Panc1 (cell line): ENCODE measurements around the gene PEF1.

Experiments used
- POLR2AphosphoS5 ChIP-seq: IDR thresholded peaks from 2 replicates; pipeline ENCODE4 v1.6.1; 2012; ENCODE audit warnings: mild to moderate bottlenecking, low read depth, low read length, moderate library complexity
- SIN3A ChIP-seq: IDR thresholded peaks from 2 replicates; pipeline ENCODE4 v1.6.1; 2012; ENCODE audit warnings: low read depth, mild to moderate bottlenecking, low read length, moderate library complexity, borderline replicate concordance; ENCODE audit not compliant: insufficient read depth
- TCF7L2 ChIP-seq: IDR thresholded peaks from 2 replicates; pipeline ENCODE4 v1.6.1; 2011; ENCODE audit warnings: mild to moderate bottlenecking, low read depth, low read length, inconsistent platforms
- TF ChIP-seq, protein P1 (sequence below): fragments of 450-650 bp; IDR thresholded peaks from 2 replicates; pipeline ENCODE4 v1.5.1; 2017; ENCODE audit warnings: mild to moderate bottlenecking

GRCh38 chr1:31687601-31688000 is 42.9 kb upstream of the PEF1 start:
- TF ChIP-seq, protein P1, sequence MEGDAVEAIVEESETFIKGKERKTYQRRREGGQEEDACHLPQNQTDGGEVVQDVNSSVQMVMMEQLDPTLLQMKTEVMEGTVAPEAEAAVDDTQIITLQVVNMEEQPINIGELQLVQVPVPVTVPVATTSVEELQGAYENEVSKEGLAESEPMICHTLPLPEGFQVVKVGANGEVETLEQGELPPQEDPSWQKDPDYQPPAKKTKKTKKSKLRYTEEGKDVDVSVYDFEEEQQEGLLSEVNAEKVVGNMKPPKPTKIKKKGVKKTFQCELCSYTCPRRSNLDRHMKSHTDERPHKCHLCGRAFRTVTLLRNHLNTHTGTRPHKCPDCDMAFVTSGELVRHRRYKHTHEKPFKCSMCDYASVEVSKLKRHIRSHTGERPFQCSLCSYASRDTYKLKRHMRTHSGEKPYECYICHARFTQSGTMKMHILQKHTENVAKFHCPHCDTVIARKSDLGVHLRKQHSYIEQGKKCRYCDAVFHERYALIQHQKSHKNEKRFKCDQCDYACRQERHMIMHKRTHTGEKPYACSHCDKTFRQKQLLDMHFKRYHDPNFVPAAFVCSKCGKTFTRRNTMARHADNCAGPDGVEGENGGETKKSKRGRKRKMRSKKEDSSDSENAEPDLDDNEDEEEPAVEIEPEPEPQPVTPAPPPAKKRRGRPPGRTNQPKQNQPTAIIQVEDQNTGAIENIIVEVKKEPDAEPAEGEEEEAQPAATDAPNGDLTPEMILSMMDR, result no peak
- TF ChIP-seq POLR2AphosphoS5, result no peak
- no peak for TF ChIP-seq TCF7L2
- no peak for TF ChIP-seq SIN3A
